LNCaP clone FGC (cell line): ENCODE measurements around the gene CMTM5.

Experiments
- DNase-seq: peaks from one replicate; pipeline ENCODE4 v3.0.0-alpha.2; 2011; ENCODE audit warnings: low read depth
- H3K4me3 ChIP-seq: 2 replicates; pipeline ENCODE4 v1.5.1; 2011; ENCODE audit warnings: mild to moderate bottlenecking, low read depth, low read length, control low read depth
- CTCF ChIP-seq: IDR thresholded peaks from 2 replicates; pipeline ENCODE4 v1.5.1; 2012; ENCODE audit warnings: mild to moderate bottlenecking; ENCODE audit not compliant: control insufficient read depth, insufficient read depth; ENCODE audit errors: extremely low read depth

Gene CMTM5

DNA sequence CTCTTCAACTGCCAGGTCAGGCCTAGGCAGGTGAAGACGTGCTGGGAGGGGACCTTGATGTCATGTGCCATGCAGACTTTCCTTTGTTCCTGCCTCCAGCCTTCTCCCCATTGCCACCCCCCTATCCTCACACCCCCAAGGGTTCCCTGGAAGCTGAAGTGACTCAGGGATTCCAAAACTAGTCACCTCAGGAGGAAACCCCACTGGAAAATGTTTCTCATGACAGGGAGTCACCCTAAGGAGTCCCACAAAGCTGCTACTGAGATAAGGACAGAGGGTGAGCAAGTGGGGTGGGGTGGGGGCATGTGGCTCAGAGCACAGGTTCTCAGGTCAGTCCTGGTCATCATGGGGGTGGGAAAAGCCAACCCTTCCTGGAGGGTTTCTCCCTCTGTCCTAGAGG lies 6.6 kb upstream of the CMTM5 start:
- DNase-seq = no peak
- TF ChIP-seq CTCF = no peak
- H3K4me3 ChIP-seq = no peak overlapping the region

GRCh38 chr14:23371865-23372264 lies 5.0 kb upstream of the CMTM5 start:
- no peak for DNase-seq
- no peak overlapping the region for H3K4me3 ChIP-seq
- no peak for TF ChIP-seq CTCF

DNA sequence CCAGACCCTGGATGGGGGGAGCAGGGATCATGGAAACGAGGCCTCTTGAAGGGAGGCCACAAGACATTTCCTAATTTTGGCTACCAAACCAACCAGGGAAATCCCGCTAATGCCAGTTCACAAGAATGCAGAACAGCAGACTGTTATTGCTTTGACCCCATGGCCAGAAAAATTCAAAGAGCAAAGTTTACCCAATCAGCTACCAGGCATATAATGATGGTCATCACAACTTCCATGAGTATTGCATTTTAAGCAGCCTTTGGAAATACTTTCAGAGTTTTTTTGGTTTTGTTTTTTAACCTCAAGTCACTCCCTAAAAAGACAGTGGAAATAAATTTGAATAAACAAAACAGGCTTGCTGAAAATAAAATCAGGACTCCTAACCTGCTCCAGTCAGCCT lies 4.3 kb upstream of the CMTM5 start, which contains the start of gene IL25:
Gene IL25, plus strand, starts transcription at position 301 of the 400 bp plus-strand sequence.
- no peak within 1 kb of the TSS for H3K4me3 ChIP-seq
- no peak for TF ChIP-seq CTCF
- DNase-seq = no peak

DNA sequence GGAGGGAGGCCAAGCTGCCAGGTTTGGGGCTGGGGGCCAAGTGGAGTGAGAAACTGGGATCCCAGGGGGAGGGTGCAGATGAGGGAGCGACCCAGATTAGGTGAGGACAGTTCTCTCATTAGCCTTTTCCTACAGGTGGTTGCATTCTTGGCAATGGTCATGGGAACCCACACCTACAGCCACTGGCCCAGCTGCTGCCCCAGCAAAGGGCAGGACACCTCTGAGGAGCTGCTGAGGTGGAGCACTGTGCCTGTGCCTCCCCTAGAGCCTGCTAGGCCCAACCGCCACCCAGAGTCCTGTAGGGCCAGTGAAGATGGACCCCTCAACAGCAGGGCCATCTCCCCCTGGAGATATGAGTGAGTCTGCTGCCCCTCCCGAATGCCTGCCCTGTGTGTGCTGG lies 3.8 kb upstream of the CMTM5 start:
- TF ChIP-seq CTCF = no peak
- H3K4me3 ChIP-seq = no peak overlapping the region
- DNase-seq = no peak

GRCh38 chr14:23375527-23376251 lies 1.2 kb upstream of the CMTM5 start:
- no peak for TF ChIP-seq CTCF
- no peak overlapping the region for H3K4me3 ChIP-seq
- DNase-seq = no peak

DNA sequence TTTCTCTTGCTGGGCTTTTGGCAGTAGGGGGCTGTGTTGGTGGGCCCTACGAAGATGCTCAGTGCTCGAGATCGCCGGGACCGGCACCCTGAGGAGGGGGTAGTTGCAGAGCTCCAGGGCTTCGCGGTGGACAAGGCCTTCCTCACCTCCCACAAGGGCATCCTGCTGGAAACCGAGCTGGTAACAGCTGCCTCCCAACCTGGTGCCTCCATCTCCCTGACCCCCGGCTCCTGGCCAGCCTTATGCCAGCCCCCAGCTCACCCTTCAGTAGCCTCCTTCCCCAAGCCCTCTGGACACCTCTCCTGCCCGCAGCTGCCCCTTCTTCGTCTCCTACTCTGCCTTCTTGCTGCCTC lies 328 bp downstream of the CMTM5 start:
- DNase-seq = no peak
- H3K4me3 ChIP-seq = no peak overlapping the region
- no peak for TF ChIP-seq CTCF

- H3K4me3 ChIP-seq = no peak overlapping the region
- DNase-seq = no peak
- TF ChIP-seq CTCF = no peak
These were observed 1.0 kb downstream of the CMTM5 start for GRCh38 chr14:23377573-23378563.
